Stomach smooth muscle (tissue), 2 donors: ENCODE results near the gene SOBP.

ENCODE experiments used
- H3K27ac ChIP-seq: one replicate; pipeline ENCODE4 v1.7.0; 2013; ENCODE audit warnings: mild to moderate bottlenecking, low read length, inconsistent platforms
- H3K27me3 ChIP-seq, 2 donors: one replicate each; pipeline ENCODE4 v1.7.0; 2013; ENCODE audit warnings: low read length in 2 of 2; ENCODE audit not compliant: insufficient read depth in 2 of 2, control insufficient read depth in 1 of 2
- H3K36me3 ChIP-seq, 2 donors: one replicate each; pipeline ENCODE4 v1.7.0; 2013; ENCODE audit warnings: low read length in 2 of 2; ENCODE audit not compliant: control insufficient read depth in 2 of 2, insufficient read depth in 2 of 2
- H3K4me1 ChIP-seq: one replicate; pipeline ENCODE4 v1.7.0; 2013; ENCODE audit warnings: low read length; ENCODE audit not compliant: control insufficient read depth, insufficient read depth
- H3K4me3 ChIP-seq, 2 donors: one replicate each; pipeline ENCODE4 v1.7.0; 2013; ENCODE audit warnings: low read length in 2 of 2
- H3K9ac ChIP-seq, 2 donors: one replicate each; pipeline ENCODE4 v1.7.0; 2013; ENCODE audit warnings: low read length in 2 of 2, mild to moderate bottlenecking in 1 of 2
- H3K9me3 ChIP-seq, 2 donors: one replicate each; pipeline ENCODE4 v1.7.0; 2013; ENCODE audit warnings: low read length in 2 of 2; ENCODE audit not compliant: control insufficient read depth in 2 of 2
- donor health status: healthy.
- donor health status: Pancreatic carcinoma.

Gene SOBP

DNA sequence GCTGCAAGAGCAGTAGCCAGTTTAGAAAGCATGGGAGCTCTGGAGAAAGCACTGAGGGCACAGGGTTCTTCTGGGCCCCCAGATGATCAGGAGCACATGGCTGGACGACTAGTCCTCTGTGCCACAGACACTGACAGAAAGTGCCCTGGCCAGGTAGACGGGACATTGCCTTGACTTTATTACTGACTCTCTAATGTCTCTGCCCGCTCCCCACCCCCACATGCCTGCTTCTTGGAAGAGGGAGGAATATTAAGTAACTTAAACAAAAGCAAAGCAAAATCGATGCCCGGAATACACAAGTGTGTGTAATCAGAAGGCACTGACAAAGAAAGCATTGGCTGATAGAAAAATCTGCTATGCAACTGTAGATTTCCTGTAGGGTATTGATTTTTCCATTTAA is 99.3 kb downstream of the SOBP start:
- Histone ChIP-seq H3K9me3 (no peaks in the 10 kb centered on the region), H3K4me1 (no peaks in the 10 kb centered on the region), H3K4me3 (no peak overlapping the region), H3K27ac (no peak overlapping the region), H3K9ac (no peak overlapping the region), H3K27me3 (no peaks in the 10 kb centered on the region), H3K36me3 (peaks cover 0 to 6% of the 10 kb centered on the region in 2 donors)

GRCh38 chr6:107589934-107590333 is 100.0 kb downstream of the SOBP start:
- Histone ChIP-seq H3K4me3 (no peak overlapping the region), H3K9me3 (no peaks in the 10 kb centered on the region), H3K9ac (no peak overlapping the region), H3K27ac (no peak overlapping the region), H3K36me3 (peaks cover 0 to 6% of the 10 kb centered on the region in 2 donors), H3K4me1 (no peaks in the 10 kb centered on the region), H3K27me3 (no peaks in the 10 kb centered on the region)

- no peak overlapping the region for H3K4me3 ChIP-seq
- no peak overlapping the region for H3K27ac ChIP-seq
- H3K36me3 ChIP-seq, result peaks cover 0 to 6% of the 10 kb centered on the region in 2 donors
- H3K9ac ChIP-seq, result no peak overlapping the region
- no peaks in the 10 kb centered on the region for H3K9me3 ChIP-seq
- H3K27me3 ChIP-seq, result no peaks in the 10 kb centered on the region
- no peaks in the 10 kb centered on the region for H3K4me1 ChIP-seq
Observed at GRCh38 chr6:107590378-107590777, 100.5 kb downstream of the SOBP start.

GRCh38 chr6:107591346-107591745 is 101.4 kb downstream of the SOBP start:
- Histone ChIP-seq H3K27me3 (no peaks in the 10 kb centered on the region), H3K4me3 (no peak overlapping the region), H3K4me1 (no peaks in the 10 kb centered on the region), H3K36me3 (peaks cover 0 to 6% of the 10 kb centered on the region in 2 donors), H3K27ac (no peak overlapping the region), H3K9ac (no peak overlapping the region), H3K9me3 (no peaks in the 10 kb centered on the region)

DNA sequence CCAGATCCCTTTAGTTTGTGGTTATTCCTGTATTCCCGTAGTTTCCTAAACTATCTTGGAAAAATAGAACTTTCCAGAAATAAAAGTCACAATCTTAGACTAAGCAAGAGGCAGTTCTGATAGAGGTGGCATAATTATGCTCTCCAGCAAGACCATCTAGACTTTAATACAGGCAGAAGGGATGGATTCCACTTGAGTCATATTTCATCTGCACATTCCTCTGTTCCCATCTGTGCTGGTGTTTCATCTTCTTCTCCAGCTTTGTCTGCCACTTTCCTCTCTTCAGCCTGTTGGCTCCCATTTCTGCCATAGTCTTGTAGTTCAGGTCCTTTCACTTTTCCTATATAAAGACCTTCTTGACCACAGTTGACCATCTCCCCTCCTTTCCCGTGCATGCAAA is 102.9 kb downstream of the SOBP start:
- H3K4me3 ChIP-seq, result no peak overlapping the region
- H3K9me3 ChIP-seq, result no peaks in the 10 kb centered on the region
- peaks cover 0 to 6% of the 10 kb centered on the region in 2 donors for H3K36me3 ChIP-seq
- H3K27me3 ChIP-seq, result no peaks in the 10 kb centered on the region
- H3K4me1 ChIP-seq, result no peaks in the 10 kb centered on the region
- no peak overlapping the region for H3K9ac ChIP-seq
- H3K27ac ChIP-seq, result no peak overlapping the region

- H3K4me1 ChIP-seq, result no peaks in the 10 kb centered on the region
Observed at GRCh38 chr6:107594736-107595135, 104.8 kb downstream of the SOBP start.

DNA sequence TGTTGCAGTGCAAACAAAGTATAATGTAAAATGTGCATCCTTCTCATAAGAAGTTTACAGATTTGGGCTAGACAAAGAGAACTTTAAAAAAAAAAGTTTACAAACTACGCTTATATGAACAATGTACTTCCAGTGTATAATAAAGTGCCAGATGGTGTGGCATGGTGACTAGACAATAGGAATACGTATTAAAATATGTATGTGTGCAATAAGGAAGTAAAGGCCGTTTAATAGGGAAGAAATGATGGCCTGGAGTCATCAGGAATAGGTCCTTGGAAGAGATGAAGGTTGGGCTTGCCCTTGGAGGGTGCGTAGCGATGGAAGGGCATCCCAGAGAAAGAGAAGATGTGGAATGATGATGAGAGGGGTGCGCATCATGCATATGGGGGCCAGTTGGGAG is 108.2 kb downstream of the SOBP start:
- Histone ChIP-seq H3K27me3 (no peaks in the 10 kb centered on the region), H3K4me1 (no peaks in the 10 kb centered on the region), H3K9ac (no peak overlapping the region), H3K36me3 (no peaks in the 10 kb centered on the region), H3K9me3 (no peaks in the 10 kb centered on the region), H3K4me3 (no peak overlapping the region), H3K27ac (no peak overlapping the region)

More at GRCh38 chr6:107594736-107595135, 104.8 kb downstream of the SOBP start:
- no peaks in the 10 kb centered on the region for H3K9me3 ChIP-seq
- no peaks in the 10 kb centered on the region for H3K36me3 ChIP-seq
- no peak overlapping the region for H3K4me3 ChIP-seq
- H3K9ac ChIP-seq, result no peak overlapping the region
- no peaks in the 10 kb centered on the region for H3K27me3 ChIP-seq
- H3K27ac ChIP-seq, result no peak overlapping the region

DNA sequence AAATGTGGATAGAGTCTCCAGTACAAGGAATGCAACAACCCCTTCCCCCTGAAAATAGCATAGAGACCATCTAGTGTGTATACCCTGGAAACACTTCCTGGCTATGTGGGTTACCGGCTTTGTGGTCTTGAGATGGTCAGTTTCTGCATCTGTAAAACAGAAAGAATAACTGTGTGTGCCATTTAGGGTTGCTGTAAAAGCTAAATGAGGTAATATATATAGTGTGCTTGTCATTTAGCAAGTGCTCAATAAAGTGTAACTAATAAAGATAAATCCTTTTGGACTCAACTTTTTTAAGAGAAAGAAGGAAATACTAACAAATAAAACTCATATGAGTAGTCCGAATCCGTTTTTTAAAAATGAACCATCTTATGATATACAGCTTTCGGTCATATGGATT is 109.1 kb downstream of the SOBP start:
- Histone ChIP-seq H3K4me3 (no peak overlapping the region), H3K4me1 (no peaks in the 10 kb centered on the region), H3K9ac (no peak overlapping the region)

DNA sequence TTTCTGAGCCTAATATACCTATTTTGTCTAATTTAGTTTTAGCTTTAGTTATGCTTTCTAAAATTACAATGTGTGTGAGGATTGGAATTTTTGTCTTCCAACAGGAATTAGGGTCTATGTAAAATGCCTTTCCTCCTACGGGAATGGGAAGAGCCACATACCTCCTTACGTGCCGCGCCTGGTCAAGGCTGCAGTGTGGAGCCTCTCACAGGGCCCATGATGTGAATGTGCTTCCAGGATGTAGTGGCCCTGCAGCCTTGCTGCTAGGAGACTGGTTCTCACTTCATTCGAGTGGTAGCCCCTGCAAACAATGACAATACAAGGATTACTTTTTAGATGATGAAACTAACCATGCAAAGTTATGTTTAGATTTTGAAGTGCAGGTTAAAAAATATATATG is 110.2 kb downstream of the SOBP start:
- H3K4me1 ChIP-seq, result no peaks in the 10 kb centered on the region
- H3K9me3 ChIP-seq, result no peaks in the 10 kb centered on the region
- H3K27ac ChIP-seq, result no peak overlapping the region

More for the DNA sequence above, 109.1 kb downstream of the SOBP start:
- Histone ChIP-seq H3K9me3 (no peaks in the 10 kb centered on the region), H3K36me3 (no peaks in the 10 kb centered on the region), H3K27me3 (no peaks in the 10 kb centered on the region), H3K27ac (no peak overlapping the region)

DNA sequence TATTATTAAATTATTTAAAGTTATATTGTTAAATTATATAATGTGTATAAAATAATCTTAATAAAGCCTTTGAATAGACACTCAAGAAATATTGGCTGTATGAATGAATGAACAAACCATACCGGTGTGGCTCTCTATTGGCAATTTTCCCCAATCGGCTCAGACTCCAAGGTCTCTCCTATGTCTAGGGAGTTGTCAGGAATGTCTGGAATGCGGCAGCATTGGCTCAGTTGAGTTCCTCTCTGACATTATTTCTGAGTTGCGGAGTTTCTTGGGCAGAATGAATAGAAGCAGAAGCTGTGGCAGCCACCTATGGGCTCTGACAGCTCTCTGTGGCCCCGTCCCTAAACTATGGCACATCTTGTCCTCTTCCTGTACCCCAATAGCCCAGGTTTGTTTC is 111.0 kb downstream of the SOBP start:
- Histone ChIP-seq H3K27me3 (no peaks in the 10 kb centered on the region), H3K9ac (no peak overlapping the region), H3K4me1 (no peaks in the 10 kb centered on the region), H3K4me3 (no peak overlapping the region), H3K36me3 (no peaks in the 10 kb centered on the region), H3K9me3 (no peaks in the 10 kb centered on the region), H3K27ac (no peak overlapping the region)

More for the DNA sequence above, 110.2 kb downstream of the SOBP start:
- Histone ChIP-seq H3K27me3 (no peaks in the 10 kb centered on the region), H3K4me3 (no peak overlapping the region), H3K9ac (no peak overlapping the region), H3K36me3 (no peaks in the 10 kb centered on the region)

DNA sequence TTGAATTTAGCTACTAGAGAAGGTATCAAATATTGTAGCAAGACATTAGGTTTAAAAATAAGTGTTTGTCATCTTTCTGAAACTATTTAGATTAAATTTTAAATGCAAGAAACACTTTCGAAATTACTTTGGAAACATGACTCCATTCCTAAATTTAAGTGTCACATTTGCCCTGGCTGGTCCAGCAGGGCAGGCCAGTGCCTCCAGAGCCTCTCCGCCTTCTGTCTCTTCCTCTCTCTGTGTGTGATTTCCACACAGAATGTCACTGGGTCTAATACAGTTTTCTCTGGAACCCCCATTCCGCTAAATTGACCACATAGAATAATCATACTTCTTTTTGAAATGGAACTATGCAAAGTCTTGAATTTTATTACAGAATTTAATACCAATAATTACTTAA is 111.5 kb downstream of the SOBP start:
- Histone ChIP-seq H3K27me3 (no peaks in the 10 kb centered on the region), H3K36me3 (no peaks in the 10 kb centered on the region), H3K9ac (no peak overlapping the region), H3K9me3 (no peaks in the 10 kb centered on the region), H3K27ac (no peak overlapping the region), H3K4me3 (no peak overlapping the region), H3K4me1 (no peaks in the 10 kb centered on the region)
